PC-3 (cell line): ENCODE measurements around the gene ATP8A1.

Source experiments
- CTCF ChIP-seq: fragments of 300-600 bp; sonication (generic); conservative IDR thresholded peaks from 2 replicates; pipeline ENCODE4 v1.5.1; 2017; ENCODE audit warnings: antibody characterized with exemption, low read depth, mild to moderate bottlenecking, low read length
- EZH2 ChIP-seq: fragments of 300-600 bp; sonication (generic); IDR thresholded peaks from one replicate; pipeline ENCODE4 v1.6.1; 2017; ENCODE audit warnings: antibody characterized with exemption, mild to moderate bottlenecking, low read length; ENCODE audit not compliant: unreplicated experiment
- EZH2phosphoT487 ChIP-seq: fragments of 300-600 bp; sonication (generic); IDR thresholded peaks from 2 replicates; pipeline ENCODE4 v1.6.1; 2018; ENCODE audit warnings: mild to moderate bottlenecking, antibody characterized with exemption, low read length, borderline replicate concordance

GRCh38 chr4:42558156-42558555 is 98.7 kb downstream of the ATP8A1 start:
- TF ChIP-seq EZH2: no peak
- TF ChIP-seq CTCF: no peak
- TF ChIP-seq EZH2phosphoT487: no peak
